GM23338 (cell line): ENCODE measurements around the gene NCAPH2. TPM values are rescaled to one million over a fixed set of nuclear protein-coding genes. Genes with fewer than 3 reads are reported as not detected.

ENCODE experiments used
- ATAC-seq: fragments of 200-7000 bp; cut with Tn5 transposase; 3 replicates; pipeline ENCODE4 v1.9.1; 2020
- DNase-seq: peaks from one replicate; pipeline ENCODE4 v3.0.0-alpha.2; 2015; ENCODE audit warnings: low spot score
- H2AFZ ChIP-seq: fragments of 200-600 bp; sonication (generic); 2 replicates; pipeline ENCODE4 v1.8.0; 2016; ENCODE audit warnings: antibody characterized with exemption, mild to moderate bottlenecking, moderate library complexity
- H3F3A ChIP-seq: fragments of 200-600 bp; sonication (generic); replicated peaks from 2 replicates; pipeline ENCODE4 v1.8.0; 2017; ENCODE audit warnings: antibody characterized with exemption, mixed run types, low read depth
- H3K27ac ChIP-seq: fragments of 200-600 bp; sonication (generic); 2 replicates; pipeline ENCODE4 v1.6.1; 2016; ENCODE audit warnings: low read depth
- H3K27me3 ChIP-seq: fragments of 200-600 bp; sonication (generic); 2 replicates; pipeline ENCODE4 v1.8.0; 2016; ENCODE audit warnings: mild to moderate bottlenecking, mixed run types, moderate library complexity; ENCODE audit not compliant: insufficient read depth
- H3K36me3 ChIP-seq: fragments of 200-600 bp; sonication (generic); 2 replicates; pipeline ENCODE4 v1.8.0; 2016; ENCODE audit warnings: mild to moderate bottlenecking; ENCODE audit not compliant: insufficient read depth
- H3K4me1 ChIP-seq: fragments of 200-600 bp; sonication (generic); 2 replicates; pipeline ENCODE4 v1.8.0; 2016; ENCODE audit warnings: mild to moderate bottlenecking, moderate library complexity; ENCODE audit not compliant: insufficient read depth
- H3K4me2 ChIP-seq: fragments of 200-600 bp; sonication (generic); 2 replicates; pipeline ENCODE4 v1.7.1; 2017; ENCODE audit warnings: mixed run types
- H3K4me3 ChIP-seq: fragments of 200-600 bp; sonication (generic); 2 replicates; pipeline ENCODE4 v1.6.1; 2016; ENCODE audit warnings: mixed run types
- H3K79me2 ChIP-seq: fragments of 200-600 bp; sonication (generic); replicated peaks from 2 replicates; pipeline ENCODE4 v1.8.0; 2017; ENCODE audit warnings: mild to moderate bottlenecking; ENCODE audit not compliant: insufficient read depth
- H3K9me2 ChIP-seq: fragments of 200-600 bp; sonication (generic); 2 replicates; pipeline ENCODE4 v1.8.0; 2017; ENCODE audit not compliant: insufficient read depth
- H4K20me1 ChIP-seq: fragments of 200-600 bp; sonication (generic); replicated peaks from 2 replicates; pipeline ENCODE4 v1.8.0; 2017; ENCODE audit warnings: mild to moderate bottlenecking; ENCODE audit not compliant: insufficient read depth
- H3K27ac Mint-ChIP-seq: 2 replicates; pipeline ENCODE4 v1.8.0; 2020; ENCODE audit warnings: inconsistent platforms, mild to moderate bottlenecking, moderate library complexity, mixed read lengths
- H3K27me3 Mint-ChIP-seq: 3 replicates; pipeline ENCODE4 v1.8.0; 2022; ENCODE audit warnings: low read depth, mild to moderate bottlenecking, moderate library complexity, mixed read lengths, inconsistent platforms; ENCODE audit not compliant: insufficient read depth, poor library complexity
- H3K36me3 Mint-ChIP-seq: 3 replicates; pipeline ENCODE4 v1.8.0; 2021; ENCODE audit warnings: low read depth, mild to moderate bottlenecking, inconsistent platforms, moderate library complexity, mixed read lengths
- H3K4me1 Mint-ChIP-seq: 3 replicates; pipeline ENCODE4 v1.8.0; 2020; ENCODE audit warnings: mild to moderate bottlenecking, inconsistent platforms, mixed read lengths
- H3K4me3 Mint-ChIP-seq: 3 replicates; pipeline ENCODE4 v1.8.0; 2021; ENCODE audit warnings: moderate library complexity, mild to moderate bottlenecking, inconsistent platforms, mixed read lengths
- H3K9me3 Mint-ChIP-seq: 3 replicates; pipeline ENCODE4 v1.8.0; 2020; ENCODE audit warnings: moderate library complexity, mild to moderate bottlenecking, inconsistent platforms, mixed read lengths
- JUNB ChIP-seq: IDR thresholded peaks from one replicate; pipeline ENCODE4 v1.6.1; 2016; ENCODE audit warnings: antibody characterized with exemption; ENCODE audit not compliant: unreplicated experiment
- NANOG ChIP-seq: IDR thresholded peaks from 2 replicates; pipeline ENCODE4 v1.6.1; 2016; ENCODE audit warnings: antibody characterized with exemption, borderline replicate concordance
- POLR2AphosphoS5 ChIP-seq: IDR thresholded peaks from 2 replicates; pipeline ENCODE4 v1.6.1; 2016; ENCODE audit warnings: antibody characterized with exemption, low read depth
- REST ChIP-seq: IDR thresholded peaks from one replicate; pipeline ENCODE4 v1.6.1; 2018; ENCODE audit warnings: antibody characterized with exemption; ENCODE audit not compliant: unreplicated experiment
- STAT1 ChIP-seq: IDR thresholded peaks from one replicate; pipeline ENCODE4 v1.6.1; 2016; ENCODE audit warnings: antibody characterized with exemption; ENCODE audit not compliant: unreplicated experiment
- ZNF114 ChIP-seq: fragments of 250-450 bp; sonication (Bioruptor Pico); IDR thresholded peaks from 2 replicates; pipeline ENCODE4 v1.5.0; 2020; ENCODE audit warnings: mild to moderate bottlenecking, moderate library complexity
- ZNF331 ChIP-seq: fragments of 250-450 bp; sonication (Bioruptor Pico); IDR thresholded peaks from 2 replicates; pipeline ENCODE4 v1.5.0; 2020; ENCODE audit warnings: low read depth, mild to moderate bottlenecking, moderate library complexity
- polyA plus RNA-seq: library from polyadenylated mRNA; unstranded; fragments of >200 nt; fragmentation: Nextera tagmentation; extraction: Ambion mirVana; gene quantifications from 2 replicates; pipeline ENCODE4 v1.2.1, GENCODE V29; 2016
- total RNA-seq: library from RNA; depleted of rRNA; stranded (reverse); fragments of >200 nt; shearing (Covaris generic); gene quantifications from 2 replicates; pipeline ENCODE4 v1.2.3, GENCODE V29; 2014

Gene NCAPH2
- total and polyA plus RNA-seq, 2 experiments from 2014 or later, result 52.2 to 76.1 TPM

GRCh38 chr22:50482107-50483074 is 25.6 kb upstream of the NCAPH2 start:
- Histone ChIP-seq H3F3A (no peaks in the 10 kb centered on the region), H3K36me3 (no peaks in the 10 kb centered on the region), H3K27ac (no peak overlapping the region), H3K4me3 (peak overlapping the region; percentile 79), H3K27me3 (peaks cover 23% of the 10 kb centered on the region), H3K79me2 (no peaks in the 10 kb centered on the region), H3K4me1 (no peaks in the 10 kb centered on the region), H3K4me2 (peak overlapping the region; percentile 87), H3K9me2 (no peaks in the 10 kb centered on the region), H2AFZ (peak overlapping the region; percentile 86), H4K20me1 (no peaks in the 10 kb centered on the region)
- no peaks in the 10 kb centered on the region; the same call in 2 of the 3 replicates for H3K9me3 Mint-ChIP-seq
- peak overlapping the region; percentile 79 for H3K4me3 Mint-ChIP-seq
- H3K27me3 Mint-ChIP-seq, result peaks cover 27% of the 10 kb centered on the region
- 0 out of 3 replicates have a peak, but pooled peaks cover 3% of the 10 kb centered on the region for H3K36me3 Mint-ChIP-seq
- peaks cover 3% of the 10 kb centered on the region; the same call in 2 of the 3 replicates for H3K4me1 Mint-ChIP-seq
- H3K27ac Mint-ChIP-seq, result no peak overlapping the region
- DNase-seq, result peak; percentile 61
- ATAC-seq, result peak; percentile 51
- TF ChIP-seq ZNF114 (CRISPR knock-in tag) (no peak), POLR2AphosphoS5 (no peak), JUNB (no peak), REST (no peak), STAT1 (no peak), ZNF331 (CRISPR knock-in tag) (no peak)

- Mint-ChIP-seq H3K4me1 (peaks cover 3% of the 10 kb centered on the region; the same call in 1 of the 3 replicates), H3K27ac (no peak overlapping the region), H3K36me3 (0 out of 3 replicates have a peak, but pooled peaks cover 3% of the 10 kb centered on the region), H3K27me3 (peaks cover 30% of the 10 kb centered on the region), H3K4me3 (0 out of 3 replicates have a peak overlapping the region, but pooled peaks have one; percentile 14), H3K9me3 (no peaks in the 10 kb centered on the region; the same call in 2 of the 3 replicates)
- Histone ChIP-seq H3K27ac (no peak overlapping the region), H3K36me3 (no peaks in the 10 kb centered on the region), H3K4me3 (no peak overlapping the region), H3K27me3 (peaks cover 23% of the 10 kb centered on the region), H3F3A (no peaks in the 10 kb centered on the region), H3K9me2 (no peaks in the 10 kb centered on the region), H3K4me1 (no peaks in the 10 kb centered on the region), H2AFZ (no peak overlapping the region), H3K4me2 (no peak overlapping the region), H3K79me2 (no peaks in the 10 kb centered on the region), H4K20me1 (no peaks in the 10 kb centered on the region)
- no peak for DNase-seq
- no peak for ATAC-seq
- TF ChIP-seq NANOG (no peak), POLR2AphosphoS5 (no peak), REST (no peak)
These were observed 24.9 kb upstream of the NCAPH2 start for GRCh38 chr22:50483106-50483505.
